Measurements from ENCODE around the gene IL36B.

DNA sequence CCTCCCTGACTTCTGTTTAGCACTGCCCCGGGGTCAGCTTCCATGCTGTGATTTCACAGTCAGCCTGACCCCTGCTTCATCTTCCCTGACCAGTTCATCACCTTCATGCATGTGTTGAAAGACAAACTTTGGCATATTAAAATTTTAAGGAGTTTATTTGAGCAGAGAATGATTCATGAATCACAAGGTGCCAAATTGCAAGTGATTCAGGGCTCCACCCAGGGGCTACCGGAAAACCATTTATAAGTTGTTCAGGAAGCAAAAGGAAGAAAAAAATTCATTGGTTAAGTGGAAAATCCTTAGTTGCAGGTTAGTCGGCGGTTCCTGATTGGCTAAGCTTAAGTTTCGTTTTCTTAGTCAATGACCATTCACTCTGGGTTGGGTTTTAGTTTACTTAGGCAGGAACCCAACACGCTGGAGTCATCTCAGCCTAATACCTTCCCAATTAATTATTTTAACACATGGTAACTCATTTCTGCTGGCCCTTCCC lies 25.7 kb upstream of the IL36B start:
- TF ChIP-seq GATA2 (IDR thresholded peaks at IDR 0.05; ENCODE audit: low read depth, low read length), result no peak
- no peak for TF ChIP-seq GATA3 (IDR thresholded peaks at IDR 0.05; ENCODE audit: low read depth, low read length)
